Muscle of leg (tissue), 11 donors: ENCODE results near the gene GREM1. TPM values are rescaled to one million over a fixed set of nuclear protein-coding genes. Genes with fewer than 3 reads are reported as not detected.

ENCODE experiments used
- DNase-seq: peaks from one replicate; pipeline ENCODE4 v3.0.0; 2013
- H3K27ac ChIP-seq: one replicate; pipeline ENCODE4 v1.5.1; 2013; ENCODE audit warnings: mild to moderate bottlenecking, low read length, control low read depth
- H3K27me3 ChIP-seq: one replicate; pipeline ENCODE4 v1.6.1; 2013; ENCODE audit warnings: low read length; ENCODE audit not compliant: control insufficient read depth, insufficient read depth
- H3K36me3 ChIP-seq: one replicate; pipeline ENCODE4 v1.6.1; 2013; ENCODE audit warnings: low read length; ENCODE audit not compliant: control insufficient read depth, insufficient read depth
- H3K4me1 ChIP-seq: one replicate; pipeline ENCODE4 v1.6.1; 2013; ENCODE audit warnings: low read length; ENCODE audit not compliant: control insufficient read depth, insufficient read depth
- H3K4me3 ChIP-seq: one replicate; pipeline ENCODE4 v1.5.1; 2013; ENCODE audit warnings: low read length, control low read depth
- H3K9me3 ChIP-seq: replicated peaks from 2 replicates; pipeline ENCODE4 v1.6.1; 2013; ENCODE audit warnings: low read depth, low read length; ENCODE audit not compliant: control insufficient read depth
- WGBS: methylation state at CpG from one replicate; pipeline ENCODE4 v1.1.5; 2013; ENCODE audit warnings: missing lambda C conversion rate; ENCODE audit not compliant: insufficient coverage; 5-methylcytosine and 5-hydroxymethylcytosine counted together
- polyA plus RNA-seq, 8 donors: library from polyadenylated mRNA; unstranded; fragments of 120-200 nt; gene quantifications; one replicate each; pipeline versions ENCODE4 v1.2.1 to v1.2.3, GENCODE V29; 2013; ENCODE audit warnings: inconsistent platforms in 1 of 8, low replicate concordance in 1 of 8; ENCODE audit not compliant: insufficient read length in 8 of 8, insufficient read depth in 1 of 8
- total RNA-seq: library from RNA; stranded (reverse); fragments of 120-200 nt; gene quantifications from one replicate; pipeline ENCODE4 v1.2.4, GENCODE V29; 2013

Gene GREM1
- total and polyA plus RNA-seq, 9 donors, result 0.98 to 5.5 (median 3.8) TPM

DNA sequence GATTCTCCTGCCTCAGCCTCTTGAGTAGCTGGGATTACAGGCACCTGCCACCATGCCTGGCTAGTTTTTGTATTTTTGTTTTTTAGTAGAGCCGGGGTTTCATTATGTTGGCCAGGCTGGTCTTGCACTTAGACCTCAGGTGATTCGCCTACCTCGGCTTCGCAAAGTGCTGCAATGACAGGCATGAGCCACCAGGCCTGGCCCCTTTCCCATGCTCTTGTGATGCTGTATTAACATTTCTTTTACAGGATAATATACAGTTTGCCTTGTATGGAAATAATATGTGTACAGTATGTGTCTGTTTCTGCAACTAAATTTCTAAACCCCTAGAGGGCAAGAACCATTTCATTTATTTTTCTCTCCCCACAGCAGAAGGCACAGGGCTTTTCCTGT, 38.5 kb upstream of the GREM1 start:
- Histone ChIP-seq H3K9me3 (no peaks in the 10 kb centered on the region), H3K4me1 (no peaks in the 10 kb centered on the region), H3K27ac (no peak overlapping the region), H3K4me3 (no peak overlapping the region), H3K36me3 (no peaks in the 10 kb centered on the region), H3K27me3 (no peaks in the 10 kb centered on the region)
- DNase-seq, result no peak
- no CpG with 5 or more reads among the region's 4 CpGs for WGBS

DNA sequence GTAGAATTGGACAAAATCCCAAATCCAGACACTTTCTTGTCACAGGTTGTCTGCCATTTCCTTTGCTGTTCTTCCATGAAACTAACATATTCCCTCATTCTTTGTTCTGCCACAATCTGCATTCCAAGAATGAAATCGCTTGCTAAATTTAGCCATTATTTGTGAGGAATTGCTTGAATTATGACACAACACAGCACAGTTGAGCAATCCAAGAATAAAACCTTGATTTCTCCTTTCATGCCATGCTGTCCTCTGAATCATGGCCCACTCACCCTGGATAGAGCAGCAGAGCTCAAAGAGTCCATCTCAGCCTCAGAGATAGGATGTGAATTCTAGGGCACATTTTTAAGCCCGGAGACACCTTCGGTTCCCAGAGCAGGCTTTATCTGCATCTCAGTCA, 35.2 kb upstream of the GREM1 start:
- no peak overlapping the region for H3K4me3 ChIP-seq
- H3K27ac ChIP-seq, result no peak overlapping the region
- H3K4me1 ChIP-seq, result no peaks in the 10 kb centered on the region
- H3K36me3 ChIP-seq, result no peaks in the 10 kb centered on the region
- no peaks in the 10 kb centered on the region for H3K27me3 ChIP-seq
- peak; percentile 44 for DNase-seq
- no peaks in the 10 kb centered on the region for H3K9me3 ChIP-seq
- 100% methylated on average over 2 of the region's 3 CpGs for WGBS

DNA sequence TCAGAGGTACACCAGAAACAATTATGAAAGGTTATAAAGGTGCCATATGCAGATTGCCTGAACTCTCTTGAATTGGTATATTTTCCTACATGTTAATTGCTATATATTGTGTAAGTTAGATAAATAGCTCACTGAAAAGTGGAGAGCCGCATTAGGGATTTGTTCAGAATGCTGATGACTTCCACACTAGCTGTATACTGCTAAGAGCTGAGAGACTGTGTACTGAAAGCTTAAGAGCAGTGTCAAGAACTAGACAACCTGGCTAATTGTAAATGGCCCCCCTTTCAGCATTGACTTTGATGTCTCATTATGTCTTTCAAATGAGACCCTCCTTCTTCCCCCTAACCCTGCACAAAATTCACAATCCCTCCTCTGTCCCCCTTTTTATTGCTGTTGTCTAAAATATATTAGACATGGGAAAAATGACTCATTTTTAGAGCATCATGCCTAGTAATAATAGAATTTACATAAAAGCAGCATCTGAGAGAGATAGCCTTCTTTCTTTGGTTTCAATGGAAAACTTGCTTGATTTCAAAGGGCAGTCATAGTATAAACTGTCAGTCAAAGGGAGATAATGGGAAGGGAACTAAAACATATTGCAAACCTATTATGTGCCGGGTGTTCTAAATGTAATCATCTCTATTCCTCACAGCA, 34.7 kb upstream of the GREM1 start:
- Histone ChIP-seq H3K4me1 (no peaks in the 10 kb centered on the region), H3K4me3 (no peak overlapping the region), H3K27me3 (no peaks in the 10 kb centered on the region), H3K27ac (no peak overlapping the region), H3K36me3 (no peaks in the 10 kb centered on the region), H3K9me3 (no peaks in the 10 kb centered on the region)
- DNase-seq, result no peak
- WGBS, result no CpG with 5 or more reads among the region's 2 CpGs

DNA sequence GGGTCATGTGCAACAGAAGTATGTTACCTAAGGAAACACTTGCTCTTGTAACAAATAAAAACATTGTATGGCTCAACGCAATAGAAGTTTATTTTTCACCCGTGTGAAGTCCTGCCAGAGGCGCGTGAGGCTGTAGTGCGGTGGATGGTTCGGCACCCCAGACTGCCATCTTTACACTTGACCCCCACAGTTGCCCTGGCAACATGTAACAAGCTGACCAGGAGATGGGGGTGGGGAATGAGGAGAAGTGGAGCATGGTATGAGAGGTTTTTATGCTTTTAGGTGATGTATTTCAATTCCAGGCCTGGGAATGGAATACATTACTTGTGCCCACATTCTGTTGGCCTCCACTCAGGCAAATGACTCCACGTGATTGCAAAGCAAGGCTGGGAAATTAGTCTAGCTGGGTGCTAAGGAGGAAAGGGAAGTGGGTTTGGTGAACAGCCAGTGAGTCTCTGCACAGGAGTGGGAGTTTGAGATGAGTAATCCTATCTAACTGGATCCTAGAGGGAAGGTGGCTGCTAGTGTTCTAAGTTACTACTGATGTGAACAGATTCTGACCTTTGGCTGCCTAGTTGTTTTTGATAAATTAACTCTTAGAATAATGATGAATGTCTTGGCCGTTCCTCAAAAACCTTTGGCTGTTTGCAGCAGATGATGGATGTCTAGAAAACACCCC, 33.8 kb upstream of the GREM1 start:
- WGBS, result 82% methylated on average over 6 of the region's 8 CpGs
- Histone ChIP-seq H3K36me3 (no peaks in the 10 kb centered on the region), H3K9me3 (no peaks in the 10 kb centered on the region), H3K4me1 (no peaks in the 10 kb centered on the region), H3K27me3 (no peaks in the 10 kb centered on the region), H3K27ac (no peak overlapping the region), H3K4me3 (no peak overlapping the region)
- peak; percentile 57 for DNase-seq

DNA sequence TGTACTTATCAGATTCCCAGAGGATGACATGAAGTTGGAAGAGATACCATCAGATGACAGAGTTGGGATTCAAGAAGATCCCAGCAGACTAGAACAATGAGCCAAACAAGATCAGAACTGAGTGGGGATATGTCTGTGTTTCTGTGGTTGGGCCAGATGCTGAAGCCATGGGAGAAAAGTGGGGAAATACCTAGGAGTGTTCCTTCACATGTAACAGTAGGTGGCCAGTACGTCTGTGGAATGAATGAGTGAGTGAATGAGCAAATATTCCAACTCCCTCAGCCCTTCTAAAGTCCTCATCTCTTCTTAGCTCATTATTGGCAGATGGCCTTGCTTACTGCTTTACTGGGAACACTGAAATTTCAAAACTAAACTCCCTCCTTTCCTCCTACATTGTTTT, 32.2 kb upstream of the GREM1 start:
- Histone ChIP-seq H3K27ac (no peak overlapping the region), H3K27me3 (no peaks in the 10 kb centered on the region), H3K36me3 (no peaks in the 10 kb centered on the region), H3K9me3 (no peaks in the 10 kb centered on the region), H3K4me3 (no peak overlapping the region), H3K4me1 (no peaks in the 10 kb centered on the region)
- no CpG with 5 or more reads among the region's 1 CpG for WGBS
- peak; percentile 81 for DNase-seq

DNA sequence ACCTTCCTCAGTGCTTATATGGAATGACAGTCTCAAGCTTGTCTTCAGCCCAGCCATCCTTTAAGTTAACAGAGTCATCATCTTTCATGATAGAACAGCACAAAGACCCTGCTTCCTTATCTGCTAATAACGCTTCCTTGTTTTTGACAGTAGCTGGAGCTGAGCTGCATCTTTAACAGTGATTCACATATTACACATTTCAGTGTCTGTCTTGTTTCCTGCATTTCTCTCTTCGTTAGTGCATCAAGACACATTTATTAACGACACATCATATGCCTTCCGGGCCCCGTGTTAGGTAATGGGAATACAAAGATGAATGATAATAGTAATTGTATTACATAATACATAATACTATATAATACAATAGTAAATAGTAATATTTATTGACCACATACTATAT, 30.2 kb upstream of the GREM1 start:
- no peak for DNase-seq

DNA sequence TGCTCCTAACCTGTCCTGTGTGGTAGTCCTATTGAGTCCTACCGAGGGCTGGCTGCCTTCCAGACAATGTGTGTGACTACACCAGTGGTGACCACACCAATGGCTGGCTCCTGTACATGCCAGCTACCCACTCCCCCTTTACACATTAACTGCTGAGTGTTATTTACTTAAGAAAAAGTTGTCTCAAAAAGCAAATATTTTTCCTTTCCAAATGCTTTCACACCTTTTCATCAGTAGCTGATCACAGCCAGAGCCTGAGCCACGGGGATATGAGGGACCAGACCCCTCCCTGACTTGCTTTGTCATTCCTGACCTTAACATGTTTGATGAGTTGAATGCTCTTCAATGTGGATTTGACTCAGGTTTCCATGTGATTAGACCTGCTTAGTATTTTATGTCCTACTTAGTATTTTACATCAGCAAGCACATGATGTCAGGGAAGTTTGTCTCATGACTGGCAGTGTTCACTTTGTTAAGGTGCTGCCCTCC, 29.6 kb upstream of the GREM1 start:
- Histone ChIP-seq H3K36me3 (no peaks in the 10 kb centered on the region), H3K27me3 (no peaks in the 10 kb centered on the region), H3K9me3 (no peaks in the 10 kb centered on the region), H3K4me1 (no peaks in the 10 kb centered on the region), H3K4me3 (no peak overlapping the region), H3K27ac (no peak overlapping the region)
- WGBS, result no CpG with 5 or more reads among the region's 2 CpGs
- DNase-seq, result no peak

More for the DNA sequence above, 30.2 kb upstream of the GREM1 start:
- WGBS, result 75% methylated on average over 1 of the region's 5 CpGs
- Histone ChIP-seq H3K36me3 (no peaks in the 10 kb centered on the region), H3K4me3 (no peak overlapping the region), H3K4me1 (no peaks in the 10 kb centered on the region), H3K27ac (no peak overlapping the region), H3K27me3 (no peaks in the 10 kb centered on the region), H3K9me3 (no peaks in the 10 kb centered on the region)

DNA sequence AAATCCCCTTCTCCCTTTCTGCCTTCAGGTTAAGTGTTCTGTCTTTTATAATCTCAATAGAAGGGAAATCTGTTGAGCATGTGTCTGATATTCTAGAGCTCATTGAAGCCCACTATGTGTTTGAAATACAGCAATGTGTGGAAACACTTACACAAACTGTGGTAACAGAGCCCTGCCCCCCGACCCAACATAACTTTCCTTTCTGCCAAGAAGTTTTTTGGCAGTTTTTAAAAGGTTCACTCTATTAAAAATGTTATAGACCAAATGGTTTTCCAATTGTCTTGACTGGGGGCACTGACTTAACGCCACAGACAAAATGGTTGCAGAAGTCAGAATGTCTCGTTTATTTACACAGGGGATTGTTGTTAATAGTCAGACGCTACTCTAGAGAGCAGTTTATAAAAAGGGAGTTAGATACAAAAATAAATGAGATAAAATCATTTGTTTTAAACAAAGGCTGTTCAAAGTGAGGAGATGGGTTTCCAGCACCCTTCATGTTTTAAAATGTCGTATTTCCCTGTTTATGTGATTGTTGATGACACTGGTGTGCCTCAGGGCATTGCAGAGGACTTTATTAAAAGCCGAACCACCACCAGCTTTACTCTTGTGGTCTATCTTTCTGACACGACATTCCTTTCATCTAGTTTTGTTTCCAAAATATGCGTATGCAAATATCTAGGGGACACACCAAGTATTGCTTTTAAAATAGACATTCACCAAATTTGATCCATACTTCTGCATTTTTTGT, 26.7 kb upstream of the GREM1 start:
- H3K27ac ChIP-seq, result no peak overlapping the region
- H3K27me3 ChIP-seq, result no peaks in the 10 kb centered on the region
- no peaks in the 10 kb centered on the region for H3K36me3 ChIP-seq
- no peak overlapping the region for H3K4me3 ChIP-seq
- H3K9me3 ChIP-seq, result no peaks in the 10 kb centered on the region
- 0% methylated on average over 1 of the region's 8 CpGs for WGBS
- no peaks in the 10 kb centered on the region for H3K4me1 ChIP-seq
- DNase-seq, result peak; percentile 57

DNA sequence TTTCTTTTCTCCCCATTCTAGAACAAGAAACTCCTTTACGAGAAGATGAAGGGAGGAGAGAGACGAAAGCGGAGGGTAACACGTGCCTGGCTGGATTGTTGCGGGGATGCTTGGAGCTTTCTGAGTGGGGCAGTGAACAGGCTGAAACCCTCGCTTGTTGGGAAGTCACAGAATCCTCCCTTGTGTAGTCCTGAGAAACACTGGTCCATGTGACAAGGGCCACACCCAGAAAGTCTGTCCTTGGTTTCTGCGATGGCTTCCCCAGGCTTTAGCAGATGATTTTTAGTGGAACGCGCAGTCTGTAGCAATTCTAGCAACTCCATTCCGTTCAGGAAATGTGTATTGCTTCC, 26.1 kb upstream of the GREM1 start:
- Histone ChIP-seq H3K4me1 (no peaks in the 10 kb centered on the region), H3K36me3 (no peaks in the 10 kb centered on the region), H3K4me3 (no peak overlapping the region), H3K9me3 (no peaks in the 10 kb centered on the region), H3K27ac (no peak overlapping the region), H3K27me3 (no peaks in the 10 kb centered on the region)
- 51% methylated on average over 4 of the region's 10 CpGs for WGBS
- no peak for DNase-seq

DNA sequence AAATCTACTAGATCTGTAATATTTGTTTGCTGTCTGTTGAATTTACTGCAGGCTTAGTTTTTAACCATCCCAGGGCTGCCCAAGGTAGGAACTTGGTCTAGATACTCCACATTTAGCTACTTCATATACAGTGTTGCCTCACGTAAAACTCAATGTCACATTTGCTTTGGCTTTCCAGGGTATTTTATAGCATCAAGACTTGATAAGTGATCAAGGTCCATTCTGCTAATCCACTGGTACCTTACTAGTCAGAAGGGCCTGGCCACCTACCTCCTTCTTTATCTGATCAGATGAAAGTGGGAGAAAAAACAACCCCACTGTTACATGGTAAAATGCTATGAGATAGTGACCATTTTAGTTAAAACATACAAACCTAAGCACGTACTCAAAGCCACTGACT, 25.5 kb upstream of the GREM1 start:
- no CpG with 5 or more reads among the region's 2 CpGs for WGBS
- Histone ChIP-seq H3K4me3 (no peak overlapping the region), H3K27ac (no peak overlapping the region), H3K27me3 (no peaks in the 10 kb centered on the region), H3K9me3 (no peaks in the 10 kb centered on the region), H3K36me3 (no peaks in the 10 kb centered on the region), H3K4me1 (no peaks in the 10 kb centered on the region)
- no peak for DNase-seq
